Thyroid gland (tissue), 4 donors: ENCODE results near the gene GSX1. TPM values are rescaled to one million over a fixed set of nuclear protein-coding genes. Genes with fewer than 3 reads are reported as not detected.

Experiments
- DNase-seq, 2 donors: peaks; one replicate each; pipeline ENCODE4 v3.0.0-alpha.2; 2019
- H3K27ac ChIP-seq, 3 donors: fragments of 200-600 bp; sonication (generic); 1 replicate in 2 of 3; 2 replicates in 1 of 3; pipeline ENCODE4 v1.5.1; 2016 to 2019; ENCODE audit warnings: mild to moderate bottlenecking in 1 of 3, moderate library complexity in 1 of 3
- H3K27me3 ChIP-seq: fragments of 200-600 bp; sonication (generic); one replicate; pipeline ENCODE4 v1.5.1; 2019
- H3K36me3 ChIP-seq, 2 donors: fragments of 200-600 bp; sonication (generic); one replicate each; pipeline ENCODE4 v1.5.1; 2016 to 2019
- H3K4me1 ChIP-seq, 2 donors: fragments of 200-600 bp; sonication (generic); one replicate each; pipeline ENCODE4 v1.5.1; 2017 to 2019
- H3K4me3 ChIP-seq, 3 donors: fragments of 200-600 bp; sonication (generic); replicated peaks in 1 of 3; 1 replicate in 2 of 3; 2 replicates in 1 of 3; pipeline ENCODE4 v1.5.1; 2016; ENCODE audit warnings: mild to moderate bottlenecking in 1 of 3
- H3K9me3 ChIP-seq: fragments of 200-600 bp; sonication (generic); one replicate; pipeline ENCODE4 v1.5.1; 2017
- CTCF ChIP-seq, 6 experiments: fragments of 200-600 bp in 3 of 6; fragments of 450-650 bp in 3 of 6; sonication (generic) in 3 of 6; IDR thresholded peaks; one replicate each; pipeline ENCODE4 v1.5.1; 2016 to 2019; ENCODE audit warnings: antibody characterized with exemption in 6 of 6, mild to moderate bottlenecking in 2 of 6, inconsistent platforms in 1 of 6, moderate library complexity in 1 of 6
- POLR2A ChIP-seq, 2 donors: fragments of 450-650 bp; IDR thresholded peaks; one replicate each; pipeline ENCODE4 v1.6.1; 2017; ENCODE audit warnings: antibody characterized with exemption in 2 of 2, mild to moderate bottlenecking in 2 of 2, moderate library complexity in 1 of 2
- WGBS, 2 donors: methylation state at CpG; one replicate each; pipeline ENCODE4 v1.1.5; 2017; 5-methylcytosine and 5-hydroxymethylcytosine counted together
- intact Hi-C: fragments of 100-400 bp; cut with DNase I; formaldehyde crosslinking; loops from one replicate; pipeline ENCODE4 v1.15.1; 2023
- total RNA-seq, 4 donors: library from RNA; depleted of rRNA; stranded (reverse); fragments of >200 nt; gene quantifications; one replicate each; pipeline ENCODE4 v1.2.3, GENCODE V29; 2016

Gene GSX1
- total RNA-seq, 4 donors from 2014 or later = not detected

GRCh38 chr13:27826379-27827353, 34.4 kb downstream of the GSX1 start:
- H3K4me1 ChIP-seq = peaks cover 0 to 12% of the 10 kb centered on the region in 2 donors
- no peak overlapping the region for H3K4me3 ChIP-seq
- H3K9me3 ChIP-seq = no peaks in the 10 kb centered on the region
- no peak overlapping the region for H3K27ac ChIP-seq
- peak; percentile 78 for DNase-seq
- H3K27me3 ChIP-seq = no peaks in the 10 kb centered on the region
- intact Hi-C loops = loop anchor here (2.0 to 10.0 kb wide), 4 partner anchors 294 to 842 kb away; no protein-coding TSS in a partner anchor
- WGBS, 2 donors = 21 to 25% methylated on average over 16 to 20 of the region's 30 CpGs
- H3K36me3 ChIP-seq = no peaks in the 10 kb centered on the region
- peak; percentile 70 to 92 (median 89) for TF ChIP-seq CTCF (IDR thresholded peaks at IDR 0.05)
- no peak for TF ChIP-seq POLR2A (IDR thresholded peaks at IDR 0.05)

- no peak for DNase-seq
- Histone ChIP-seq H3K36me3 (no peaks in the 10 kb centered on the region), H3K4me1 (peaks cover 0 to 12% of the 10 kb centered on the region in 2 donors), H3K4me3 (no peak overlapping the region), H3K27ac (no peak overlapping the region), H3K27me3 (no peaks in the 10 kb centered on the region), H3K9me3 (no peaks in the 10 kb centered on the region)
- 64 to 66% methylated on average over 4 of the region's 4 CpGs for whole genome bisulfite sequencing, 2 donors
- intact Hi-C loops = loop anchor here (2.0 to 10.0 kb wide), 4 partner anchors 295 to 843 kb away; no protein-coding TSS in a partner anchor
- TF ChIP-seq POLR2A (IDR thresholded peaks at IDR 0.05) (no peak), CTCF (IDR thresholded peaks at IDR 0.05) (no peak)
Observed at GRCh38 chr13:27827646-27828045, 35.4 kb downstream of the GSX1 start.

GRCh38 chr13:27830010-27830409, 37.7 kb downstream of the GSX1 start:
- intact Hi-C loops = loop anchor here (5.0 kb wide), 1 partner anchor 152 kb away; no protein-coding TSS in a partner anchor
- no peaks in the 10 kb centered on the region for H3K27me3 ChIP-seq

GRCh38 chr13:27833206-27833605, 40.9 kb downstream of the GSX1 start:
- Histone ChIP-seq H3K4me3 (no peak overlapping the region), H3K27ac (no peak overlapping the region), H3K27me3 (no peaks in the 10 kb centered on the region), H3K4me1 (peaks cover 0 to 6% of the 10 kb centered on the region in 2 donors), H3K9me3 (no peaks in the 10 kb centered on the region), H3K36me3 (no peaks in the 10 kb centered on the region)
- WGBS, 2 donors = 86 to 87% methylated on average over 7 of the region's 7 CpGs
- intact Hi-C loops = loop anchor here (5.0 kb wide), 1 partner anchor 149 kb away; no protein-coding TSS in a partner anchor
- no peak for DNase-seq
- TF ChIP-seq POLR2A (IDR thresholded peaks at IDR 0.05) = no peak
- no peak for TF ChIP-seq CTCF (IDR thresholded peaks at IDR 0.05)

More at GRCh38 chr13:27830010-27830409, 37.7 kb downstream of the GSX1 start:
- 3 to 8% methylated on average over 14 to 25 of the region's 25 CpGs for WGBS, 2 donors
- peak; percentile 51 to 99 (median 86) for TF ChIP-seq CTCF (IDR thresholded peaks at IDR 0.05)
- TF ChIP-seq POLR2A (IDR thresholded peaks at IDR 0.05) = no peak
- peak; percentile 55 to 64 for DNase-seq
- Histone ChIP-seq H3K27ac (no peak overlapping the region), H3K36me3 (no peaks in the 10 kb centered on the region), H3K9me3 (no peaks in the 10 kb centered on the region), H3K4me3 (no peak overlapping the region), H3K4me1 (peaks cover 0 to 12% of the 10 kb centered on the region in 2 donors)
